Activated naive CD4-positive, alpha-beta T cell (primary cell): ENCODE results near the gene LSS.
"Not testable (repeated sequence)": the region's sequence is repeated elsewhere in the genome, so short reads cannot be mapped to it uniquely, and the experiment has no call there.

ENCODE experiments used
- DNase-seq, 4 experiments: peaks; one replicate each; lab custom pipeline; 2025; lab: John Stamatoyannopoulos, UW

LSS gene

DNA sequence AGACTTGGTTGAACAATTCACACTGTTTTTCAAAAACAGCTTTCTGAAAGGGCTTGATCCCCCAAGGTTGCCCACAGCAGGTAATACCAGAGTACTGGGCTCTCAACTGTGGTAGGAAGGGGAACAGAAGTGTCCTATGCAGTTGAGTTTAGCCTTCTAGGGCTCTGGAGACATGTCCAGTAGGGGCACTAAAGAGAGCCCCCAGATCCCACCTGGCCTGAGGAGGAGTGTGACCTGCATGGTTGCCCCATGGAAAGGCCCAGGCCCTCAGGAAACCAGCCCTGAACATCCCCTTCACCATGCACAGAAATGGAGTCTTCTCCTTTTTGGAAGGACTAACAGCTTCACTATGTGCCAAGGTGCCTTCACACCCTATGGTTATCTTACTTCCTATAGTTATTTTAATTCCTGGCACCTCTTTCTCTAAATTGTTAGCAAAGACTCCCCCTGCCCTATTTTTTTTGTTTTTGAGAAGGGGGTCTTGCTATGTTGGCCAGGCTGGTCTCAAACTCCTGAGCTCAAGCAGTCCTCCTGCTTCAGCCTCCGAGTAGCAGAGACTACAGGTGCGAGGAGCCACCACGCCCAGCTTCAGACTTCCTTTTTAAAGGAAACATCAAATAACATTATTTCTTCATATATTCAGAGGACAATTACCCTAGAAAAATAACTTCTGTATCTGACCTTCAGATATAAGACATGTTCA lies 16.8 kb upstream of the LSS start:
- DNase-seq: no peak

- DNase-seq: no peak
Measured at GRCh38 chr21:46244602-46245001, 16.0 kb upstream of the LSS start.

DNA sequence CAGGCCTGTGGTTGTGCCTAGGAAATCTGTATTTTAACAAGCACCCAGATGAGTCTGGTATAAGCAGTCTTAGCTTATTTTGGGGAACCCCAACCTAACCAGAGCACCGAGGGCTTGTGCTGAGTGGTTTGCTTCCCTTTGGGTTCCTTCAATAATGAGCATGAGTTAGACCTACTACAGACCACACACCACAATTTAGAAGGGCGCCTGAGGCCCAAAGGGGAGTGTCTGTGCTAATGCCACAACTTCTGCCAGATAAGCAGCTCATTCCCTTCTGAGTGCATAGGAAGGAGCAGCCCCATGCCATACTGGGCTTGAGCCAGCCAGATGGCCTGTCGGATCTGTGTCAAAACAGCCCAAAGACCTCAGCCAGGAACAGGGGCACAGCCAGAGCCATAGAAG lies 15.4 kb upstream of the LSS start:
- no peak for DNase-seq

GRCh38 chr21:46243325-46243724 lies 14.8 kb upstream of the LSS start:
- no peak for DNase-seq

GRCh38 chr21:46241577-46241976 lies 13.0 kb upstream of the LSS start:
- not testable (repeated sequence) for DNase-seq

- DNase-seq: no peak
Measured at GRCh38 chr21:46239817-46240325, 11.3 kb upstream of the LSS start.

DNA sequence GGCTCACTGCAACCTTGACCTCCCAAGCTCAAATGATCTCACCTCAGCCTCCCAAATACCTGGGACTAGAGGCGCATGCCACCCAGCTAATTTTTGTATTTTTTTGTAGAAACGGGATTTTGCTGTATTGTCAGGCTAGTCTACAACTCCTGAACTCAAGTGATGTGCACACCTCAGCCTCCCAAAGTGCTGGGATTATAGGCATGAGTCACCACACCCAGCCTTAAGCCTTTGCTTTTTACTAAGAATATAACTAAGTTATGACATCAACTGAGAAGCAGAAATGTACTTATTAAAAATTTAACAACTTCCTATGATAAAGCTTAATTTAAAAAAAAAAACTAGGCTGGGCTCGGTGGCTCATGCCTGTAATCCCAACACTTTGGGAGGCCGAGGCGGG lies 8.9 kb upstream of the LSS start:
- no peak for DNase-seq

- no peak for DNase-seq
Measured at GRCh38 chr21:46234436-46234950, 5.9 kb upstream of the LSS start.

DNA sequence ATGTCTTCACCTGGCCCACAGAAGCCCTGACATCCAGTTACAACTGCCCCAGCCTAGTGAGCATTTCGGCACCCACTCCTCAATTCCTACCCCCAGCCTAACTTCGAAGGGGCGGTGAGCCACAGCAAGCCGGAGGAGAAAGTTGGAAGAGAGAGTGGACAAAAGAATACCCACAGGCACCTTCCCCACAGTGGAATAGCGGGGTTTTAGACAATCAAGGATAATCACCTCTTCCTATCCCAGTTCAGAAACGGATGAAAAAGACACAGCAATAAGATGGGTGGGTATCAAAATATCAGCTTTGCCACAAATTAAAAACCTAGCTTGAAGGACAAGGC lies 1.3 kb upstream of the LSS start:
- no peak for DNase-seq

- peak in 2 of 4 experiments; percentile 65 to 71 for DNase-seq
Measured at GRCh38 chr21:46229133-46229922, 754 bp upstream of the LSS start.

DNA sequence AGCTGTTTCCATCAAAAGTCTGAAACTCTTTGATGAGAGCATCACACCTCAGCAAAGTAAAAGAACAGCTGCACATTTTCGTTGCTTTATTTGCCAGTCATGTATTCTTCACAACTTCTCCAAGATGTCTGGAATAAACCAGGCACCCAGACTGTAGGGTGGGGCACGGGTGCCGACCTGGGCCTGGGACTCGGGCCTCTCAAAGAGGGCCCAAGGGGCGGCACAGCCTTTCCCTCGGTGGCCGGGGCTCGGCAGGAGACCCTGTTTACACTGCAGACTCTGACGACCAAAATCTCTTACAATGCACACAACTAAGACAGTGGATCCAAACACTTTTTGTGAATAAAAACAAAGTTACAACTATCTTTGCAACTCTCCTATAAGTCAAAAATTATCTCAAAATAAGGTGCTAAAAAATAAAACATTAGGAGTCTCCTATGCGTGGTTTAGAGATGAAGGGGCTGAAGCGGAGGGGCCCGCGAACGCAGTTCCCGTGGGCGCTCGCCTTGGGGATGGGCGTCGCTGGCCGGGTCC lies 696 bp downstream of the LSS start:
- DNase-seq: no peak

GRCh38 chr21:46226920-46227599 lies 1.5 kb downstream of the LSS start:
- no peak for DNase-seq

DNA sequence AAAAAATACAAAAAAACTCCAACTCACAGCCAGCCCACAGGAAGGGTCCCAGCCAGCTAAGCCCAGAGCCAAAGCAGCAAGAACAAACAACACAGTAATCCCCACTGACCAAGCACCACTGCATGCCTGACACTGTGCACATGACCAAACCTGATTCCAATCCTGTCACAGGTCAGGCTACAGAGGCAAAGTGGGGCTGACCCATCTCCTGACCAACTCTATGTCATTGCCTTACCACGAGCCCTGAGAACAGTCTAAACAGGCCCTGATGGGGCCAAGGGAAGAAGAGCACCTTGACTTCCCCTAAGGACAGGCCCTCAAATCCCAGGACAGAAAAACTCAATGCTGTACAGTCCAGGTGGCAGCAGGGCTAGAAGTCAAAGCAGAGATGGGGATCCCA lies 2.4 kb downstream of the LSS start:
- no peak for DNase-seq

- DNase-seq: not testable (repeated sequence)
Measured at GRCh38 chr21:46223661-46224060, 4.9 kb downstream of the LSS start.

GRCh38 chr21:46223217-46223616 lies 5.4 kb downstream of the LSS start:
- DNase-seq: no peak

DNA sequence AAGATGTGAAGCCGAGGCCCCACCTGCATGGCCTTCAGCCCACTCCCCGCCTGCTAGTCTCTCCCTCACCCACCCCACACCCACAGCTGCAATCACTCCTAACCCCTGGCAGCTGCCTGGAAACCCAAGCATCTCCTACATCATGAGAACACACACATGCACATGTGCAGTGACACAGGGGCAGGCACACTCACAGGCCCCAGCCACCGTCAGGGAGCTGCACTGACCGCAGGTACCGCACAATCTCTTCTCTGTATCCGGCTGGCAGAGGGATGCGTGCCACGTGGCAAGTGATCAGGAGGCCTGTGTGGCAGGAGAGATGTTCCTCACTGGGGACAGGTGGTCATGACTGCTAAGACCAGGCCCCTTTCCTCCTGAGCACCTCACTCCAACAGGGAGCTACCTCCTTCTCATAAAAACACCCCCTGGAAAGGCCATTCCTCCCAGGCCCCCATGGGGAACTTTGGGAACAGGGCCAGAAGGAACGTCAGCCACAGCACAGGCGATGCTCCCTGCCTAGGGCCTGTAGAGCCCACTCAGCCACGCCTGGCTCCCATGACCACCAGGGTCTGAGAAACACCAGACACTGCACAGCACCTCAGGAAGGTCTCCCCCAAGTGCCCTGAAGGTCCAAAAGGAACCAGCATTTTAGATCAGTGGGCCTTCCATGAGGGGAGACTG lies 6.0 kb downstream of the LSS start:
- DNase-seq: no peak

DNA sequence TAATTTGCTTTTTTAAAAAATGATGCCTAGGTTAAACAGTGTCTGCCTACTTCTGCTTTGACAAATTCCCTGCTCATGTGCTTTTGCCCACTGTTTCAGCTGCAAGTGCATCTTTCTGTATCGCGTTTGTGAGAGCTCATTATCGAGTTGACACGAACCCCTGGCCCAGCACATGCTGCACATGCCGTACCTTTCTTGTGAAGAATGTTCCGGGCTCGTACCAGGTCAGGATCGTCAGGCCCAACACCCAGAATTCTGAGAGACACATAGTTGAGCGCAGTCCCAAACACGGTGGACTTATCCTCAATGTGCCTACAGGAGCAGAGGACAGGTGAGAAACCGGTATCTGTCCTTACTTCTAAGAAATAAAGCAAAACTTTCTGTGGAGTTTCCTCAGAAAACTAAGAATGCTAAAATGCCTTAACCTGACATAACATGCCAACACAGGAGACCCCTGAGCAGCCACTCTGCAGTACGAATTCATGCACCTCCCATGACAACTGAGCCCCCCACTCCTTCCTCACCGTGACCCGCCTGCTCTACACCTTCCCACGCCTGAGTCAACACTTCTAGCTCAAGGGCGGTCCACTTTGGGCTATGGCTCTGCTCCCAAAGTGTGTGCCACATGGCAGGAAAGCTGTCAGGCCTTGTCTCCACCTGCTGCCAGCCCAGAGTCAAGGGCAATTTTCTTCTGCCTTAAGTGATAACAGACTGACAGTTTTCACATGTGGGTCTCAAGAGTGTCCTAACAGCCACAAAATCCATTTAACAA lies 6.7 kb downstream of the LSS start:
- no peak for DNase-seq

DNA sequence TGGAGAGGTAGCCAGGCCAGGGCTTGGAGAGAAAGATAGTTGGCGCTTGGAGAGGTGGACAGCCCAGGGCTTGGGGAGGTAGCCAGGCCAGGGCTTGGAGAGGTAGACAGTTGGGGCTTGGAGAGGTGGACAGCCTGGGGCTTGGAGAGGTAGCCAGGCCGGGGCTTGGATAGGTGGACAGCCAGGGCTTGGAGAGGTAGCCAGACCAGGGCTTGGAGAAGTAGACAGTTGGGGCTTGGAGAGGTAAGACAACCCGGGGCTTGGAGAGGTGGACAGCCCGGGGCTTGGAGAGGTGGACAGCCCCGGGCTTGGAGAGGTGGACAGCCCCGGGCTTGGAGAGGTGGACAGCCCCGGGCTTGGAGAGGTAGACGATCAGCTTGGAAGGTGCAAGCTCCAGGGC lies 7.7 kb downstream of the LSS start:
- DNase-seq: no peak

DNA sequence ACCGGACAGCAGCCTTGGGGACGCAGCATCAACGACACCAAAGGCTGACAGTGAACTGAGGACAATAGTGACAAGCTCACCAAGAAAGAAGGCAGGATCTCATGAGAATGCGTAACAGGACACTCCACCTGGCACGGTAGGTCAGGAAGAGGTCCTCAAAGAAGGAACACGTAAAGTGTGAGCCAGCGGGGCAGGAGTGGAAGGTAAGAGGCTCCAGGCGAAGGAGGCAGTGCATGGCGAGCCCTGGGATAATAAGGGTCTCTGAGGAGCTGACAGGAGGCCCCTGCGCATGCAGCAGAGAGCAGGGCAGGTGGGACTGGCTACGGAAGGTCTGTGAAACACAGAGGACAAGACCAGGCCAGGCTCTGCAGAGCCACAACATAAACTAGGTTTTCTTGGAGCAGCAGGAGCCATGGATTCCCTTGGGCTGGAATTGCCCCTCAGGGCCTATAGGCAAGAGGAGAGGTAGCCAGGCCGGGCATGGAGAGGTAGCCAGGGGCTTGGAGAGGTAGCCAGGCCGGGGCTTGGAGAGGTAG lies 8.2 kb downstream of the LSS start:
- no peak for DNase-seq

DNA sequence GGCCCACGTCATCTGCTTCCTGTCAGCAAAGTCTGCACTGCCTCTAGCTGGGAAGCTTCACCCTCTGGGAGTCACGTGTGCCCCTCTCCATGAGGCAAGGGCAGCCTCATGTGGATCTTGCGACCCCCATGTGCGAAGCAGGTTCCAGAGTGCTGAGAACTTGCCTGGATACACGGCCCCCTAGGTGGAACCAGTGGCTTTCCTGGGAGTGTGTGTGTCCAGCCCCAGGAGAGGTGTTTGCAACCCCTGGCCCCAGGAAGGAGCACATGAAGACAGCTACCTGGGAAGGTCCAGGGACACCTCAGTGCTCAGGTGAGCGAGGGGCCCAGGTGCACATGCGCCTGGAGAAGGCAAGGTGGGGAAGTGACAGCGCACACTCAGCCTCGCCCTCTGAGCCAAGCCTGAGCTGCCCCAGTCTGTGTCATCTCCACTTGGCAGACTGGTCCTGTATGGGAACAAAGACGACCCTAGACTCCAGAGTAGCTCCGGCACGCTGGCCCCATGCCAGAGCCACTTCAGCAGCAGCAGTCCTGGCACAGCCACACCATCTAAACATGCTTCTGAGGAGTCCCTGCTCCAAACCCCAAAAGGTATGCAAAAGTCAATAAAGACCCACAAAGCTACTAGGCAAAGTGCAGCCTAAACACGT lies 8.9 kb downstream of the LSS start:
- no peak for DNase-seq
